Measurements from ENCODE around the gene SDR9C7. TPM values are rescaled to one million over a fixed set of nuclear protein-coding genes. Genes with fewer than 3 reads are reported as not detected.
"Not testable (repeated sequence)": the region's sequence is repeated elsewhere in the genome, so short reads cannot be mapped to it uniquely, and the experiment has no call there.

SDR9C7 gene
- total RNA-seq, 2 experiments from 2014 or later, result not detected

GRCh38 chr12:56962247-56962646 is 28.0 kb upstream of the SDR9C7 start:
- ATAC-seq; H3K9me3 Mint-ChIP-seq (ENCODE audit: low read depth); H3K4me1 Mint-ChIP-seq; DNase-seq; H3K4me3 Mint-ChIP-seq; H3K27ac Mint-ChIP-seq; H3K36me3 Mint-ChIP-seq; CTCF ChIA-PET: not testable (repeated sequence)
- peaks cover 18% of the 10 kb centered on the region for H3K27me3 Mint-ChIP-seq

GRCh38 chr12:56958422-56958821 is 24.2 kb upstream of the SDR9C7 start:
- no peak overlapping the region for H3K4me3 Mint-ChIP-seq
- DNase-seq, result no peak
- peaks cover 18% of the 10 kb centered on the region for H3K27me3 Mint-ChIP-seq
- H3K4me1 Mint-ChIP-seq, result no peaks in the 10 kb centered on the region
- no peaks in the 10 kb centered on the region for H3K9me3 Mint-ChIP-seq (ENCODE audit: low read depth)
- CTCF ChIA-PET, result interaction anchor here (1.2 kb wide), 1 partner anchor 28 kb away, joined by 3 read pairs; no protein-coding TSS in a partner anchor
- H3K27ac Mint-ChIP-seq, result no peak overlapping the region
- no peak for ATAC-seq
- H3K36me3 Mint-ChIP-seq, result peaks cover 2% of the 10 kb centered on the region

DNA sequence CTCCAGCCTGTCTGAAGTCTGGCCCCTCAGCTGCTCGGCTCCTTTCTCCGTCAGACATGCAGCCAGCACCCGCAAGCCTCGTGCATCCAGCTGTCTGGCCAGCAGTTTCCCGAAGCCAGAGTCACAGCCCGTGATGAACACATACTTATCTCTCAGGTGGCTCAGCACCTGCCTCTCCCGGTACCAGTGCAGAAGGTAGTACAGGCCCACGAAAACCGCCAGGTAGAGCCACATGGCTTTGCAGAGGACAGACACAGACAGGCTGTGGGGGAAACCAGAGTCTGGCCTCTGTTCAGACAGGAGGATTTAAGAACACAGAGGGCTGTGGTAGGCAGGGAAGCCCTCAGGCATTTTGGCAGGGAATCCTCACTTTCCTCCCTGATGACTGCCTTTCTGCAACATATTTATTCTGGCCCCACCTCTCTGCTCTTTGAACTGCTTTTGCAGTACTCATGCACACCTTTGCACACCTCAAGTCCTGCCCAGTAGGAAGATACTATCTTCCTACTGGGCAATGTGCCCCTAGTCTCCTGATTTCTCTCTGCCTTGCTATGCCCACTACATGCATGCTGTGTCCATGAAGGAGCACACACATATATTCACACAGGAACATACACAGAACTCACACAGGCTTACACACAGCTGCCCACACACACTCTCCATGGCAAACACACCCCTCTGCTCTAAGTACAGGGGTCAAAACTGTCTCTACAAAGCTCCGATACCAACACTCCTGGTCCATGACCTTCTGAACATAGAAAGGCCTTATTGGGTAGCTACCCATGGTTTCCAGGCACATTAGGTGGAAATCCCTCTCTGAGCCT is 23.2 kb upstream of the SDR9C7 start, which contains the start of gene RDH16:
TSS of gene RDH16 (minus strand) at position 380 of the 824 bp plus-strand sequence. CDS start at position 234, 146 bp downstream.
- Mint-ChIP-seq H3K9me3 (ENCODE audit: low read depth) (no peaks in the 10 kb centered on the region), H3K27me3 (peaks cover 18% of the 10 kb centered on the region), H3K4me3 (no peak within 1 kb of the TSS), H3K27ac (no peak within 1 kb of the TSS), H3K4me1 (no peaks in the 10 kb centered on the region), H3K36me3 (peaks cover 2% of the 10 kb centered on the region)
- CTCF ChIA-PET, result no interaction called here
- DNase-seq (no peak), ATAC-seq (no peak)

DNA sequence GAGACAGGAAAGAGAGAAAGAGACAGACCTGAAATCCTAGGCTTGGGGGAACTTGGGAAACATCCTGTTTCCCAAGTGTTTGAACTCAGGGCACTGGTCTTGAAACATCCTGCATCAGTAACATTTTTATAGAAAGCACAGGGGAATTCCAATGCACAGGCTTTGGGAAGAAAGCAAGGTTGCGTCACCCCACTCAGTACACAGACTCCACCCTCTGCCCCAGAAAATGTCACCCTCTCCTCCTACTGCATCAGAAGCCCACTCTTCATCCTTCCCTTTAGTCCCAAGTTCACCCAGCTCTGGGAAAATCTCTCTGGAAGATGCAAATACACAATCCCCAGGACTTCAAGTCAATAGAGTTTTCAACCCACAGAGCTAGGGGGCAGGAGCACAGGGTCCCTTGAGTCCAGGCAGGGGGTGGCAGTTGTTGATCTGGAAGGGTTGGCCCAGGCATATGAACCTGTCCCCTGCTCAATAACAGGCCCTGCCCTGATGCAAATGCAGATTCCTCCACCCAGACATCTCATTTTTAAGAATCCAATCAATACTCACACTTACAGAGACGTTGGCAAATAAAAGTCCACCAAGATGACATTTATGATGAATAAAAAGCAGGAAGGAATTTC is 21.5 kb upstream of the SDR9C7 start:
- H3K27me3 Mint-ChIP-seq, result peaks cover 9% of the 10 kb centered on the region
- ATAC-seq (no peak), DNase-seq (no peak)
- no peak overlapping the region for H3K4me3 Mint-ChIP-seq
- CTCF ChIA-PET, result no interaction called here
- no peaks in the 10 kb centered on the region for H3K4me1 Mint-ChIP-seq
- no peaks in the 10 kb centered on the region for H3K9me3 Mint-ChIP-seq (ENCODE audit: low read depth)
- H3K27ac Mint-ChIP-seq, result no peak overlapping the region
- H3K36me3 Mint-ChIP-seq, result peaks cover 2% of the 10 kb centered on the region

- peaks cover 5% of the 10 kb centered on the region for H3K27me3 Mint-ChIP-seq
- H3K4me3 Mint-ChIP-seq, result no peak overlapping the region
- no peak for ATAC-seq
- H3K4me1 Mint-ChIP-seq, result no peaks in the 10 kb centered on the region
- peaks cover 2% of the 10 kb centered on the region for H3K36me3 Mint-ChIP-seq
- H3K27ac Mint-ChIP-seq, result no peak overlapping the region
- DNase-seq, result no peak
- CTCF ChIA-PET, result no interaction called here
- no peaks in the 10 kb centered on the region for H3K9me3 Mint-ChIP-seq (ENCODE audit: low read depth)
These were observed 20.7 kb upstream of the SDR9C7 start for GRCh38 chr12:56954958-56955355.

DNA sequence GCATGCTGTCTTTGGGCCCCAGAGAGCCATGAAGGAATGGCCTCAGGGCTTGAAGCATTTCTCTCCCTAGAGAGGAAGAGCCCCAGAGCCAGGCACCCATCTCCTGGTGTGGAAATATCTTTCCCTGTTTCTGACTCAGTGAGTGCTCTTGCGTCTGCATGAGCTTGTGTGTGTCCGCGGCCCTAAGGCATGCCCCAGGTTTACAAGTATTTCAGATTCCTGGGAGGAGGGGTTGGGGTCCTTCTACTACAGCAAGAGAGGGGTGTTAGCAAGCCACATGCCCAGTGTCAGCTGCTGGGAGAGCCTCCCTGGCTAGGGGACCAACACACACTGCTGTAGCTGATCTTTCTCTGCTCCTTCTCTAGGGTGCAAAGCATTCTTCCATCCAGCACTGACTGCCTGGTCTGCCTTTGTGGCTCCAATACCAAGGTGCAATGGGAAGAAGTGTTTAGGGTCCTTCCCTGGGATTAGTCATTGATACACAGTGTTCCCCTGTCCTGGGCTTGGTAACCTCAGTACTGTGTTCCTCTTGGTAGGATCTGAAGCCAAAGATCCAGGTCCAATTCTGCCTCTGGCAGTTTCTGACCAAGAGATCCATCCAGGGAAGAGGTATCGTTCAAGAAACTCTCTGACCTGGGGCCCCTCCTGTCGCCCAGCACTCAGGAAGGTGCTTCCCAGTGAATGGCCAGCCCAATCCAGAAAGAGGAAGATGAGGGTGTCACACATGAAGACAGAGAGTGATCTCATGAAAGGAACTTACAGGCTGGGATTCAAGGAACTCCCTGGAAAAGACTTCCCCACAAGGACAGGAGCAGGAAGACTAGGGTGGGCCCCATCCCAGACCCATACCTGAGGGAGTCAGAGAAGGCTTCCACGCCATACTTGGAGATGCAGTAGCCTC is 20.1 kb upstream of the SDR9C7 start:
- Mint-ChIP-seq H3K27ac (no peak overlapping the region), H3K36me3 (peaks cover under 1% of the 10 kb centered on the region), H3K4me3 (no peak overlapping the region), H3K27me3 (peaks cover 2% of the 10 kb centered on the region), H3K4me1 (no peaks in the 10 kb centered on the region), H3K9me3 (ENCODE audit: low read depth) (no peaks in the 10 kb centered on the region)
- ATAC-seq (no peak), DNase-seq (no peak)
- CTCF ChIA-PET, result interaction anchor here (0.8 kb wide), 1 partner anchor 47 kb away, joined by 3 read pairs; no protein-coding TSS in a partner anchor

GRCh38 chr12:56953314-56953713 is 19.1 kb upstream of the SDR9C7 start:
- CTCF ChIA-PET, result no interaction called here

GRCh38 chr12:56951582-56952339 is 17.6 kb upstream of the SDR9C7 start:
- Mint-ChIP-seq H3K4me1 (no peaks in the 10 kb centered on the region), H3K27ac (no peak overlapping the region), H3K27me3 (peaks cover 4% of the 10 kb centered on the region), H3K9me3 (ENCODE audit: low read depth) (no peaks in the 10 kb centered on the region), H3K36me3 (no peaks in the 10 kb centered on the region), H3K4me3 (no peak overlapping the region)
- no peak for ATAC-seq
- CTCF ChIA-PET, result no interaction called here
- DNase-seq, result no peak

More at GRCh38 chr12:56953314-56953713, 19.1 kb upstream of the SDR9C7 start:
- ATAC-seq (no peak), DNase-seq (no peak)
- Mint-ChIP-seq H3K27ac (no peak overlapping the region), H3K9me3 (ENCODE audit: low read depth) (no peaks in the 10 kb centered on the region), H3K36me3 (no peaks in the 10 kb centered on the region), H3K4me3 (no peak overlapping the region), H3K4me1 (no peaks in the 10 kb centered on the region), H3K27me3 (no peaks in the 10 kb centered on the region)

- H3K9me3 Mint-ChIP-seq (ENCODE audit: low read depth), result no peaks in the 10 kb centered on the region
- no peaks in the 10 kb centered on the region for H3K4me1 Mint-ChIP-seq
- H3K36me3 Mint-ChIP-seq, result no peaks in the 10 kb centered on the region
- peaks cover 26% of the 10 kb centered on the region for H3K27me3 Mint-ChIP-seq
- CTCF ChIA-PET, result no interaction called here
- ATAC-seq (no peak), DNase-seq (no peak)
- H3K4me3 Mint-ChIP-seq, result no peak overlapping the region
- no peak overlapping the region for H3K27ac Mint-ChIP-seq
These were observed 14.7 kb upstream of the SDR9C7 start for GRCh38 chr12:56948881-56949280.

GRCh38 chr12:56948457-56948777 is 14.2 kb upstream of the SDR9C7 start:
- peaks cover under 1% of the 10 kb centered on the region for H3K36me3 Mint-ChIP-seq
- H3K27ac Mint-ChIP-seq, result no peak overlapping the region
- DNase-seq, result no peak
- no peaks in the 10 kb centered on the region for H3K4me1 Mint-ChIP-seq
- CTCF ChIA-PET, result no interaction called here
- H3K27me3 Mint-ChIP-seq, result peaks cover 30% of the 10 kb centered on the region
- no peak overlapping the region for H3K4me3 Mint-ChIP-seq
- peaks cover 2% of the 10 kb centered on the region for H3K9me3 Mint-ChIP-seq (ENCODE audit: low read depth)
- no peak for ATAC-seq

DNA sequence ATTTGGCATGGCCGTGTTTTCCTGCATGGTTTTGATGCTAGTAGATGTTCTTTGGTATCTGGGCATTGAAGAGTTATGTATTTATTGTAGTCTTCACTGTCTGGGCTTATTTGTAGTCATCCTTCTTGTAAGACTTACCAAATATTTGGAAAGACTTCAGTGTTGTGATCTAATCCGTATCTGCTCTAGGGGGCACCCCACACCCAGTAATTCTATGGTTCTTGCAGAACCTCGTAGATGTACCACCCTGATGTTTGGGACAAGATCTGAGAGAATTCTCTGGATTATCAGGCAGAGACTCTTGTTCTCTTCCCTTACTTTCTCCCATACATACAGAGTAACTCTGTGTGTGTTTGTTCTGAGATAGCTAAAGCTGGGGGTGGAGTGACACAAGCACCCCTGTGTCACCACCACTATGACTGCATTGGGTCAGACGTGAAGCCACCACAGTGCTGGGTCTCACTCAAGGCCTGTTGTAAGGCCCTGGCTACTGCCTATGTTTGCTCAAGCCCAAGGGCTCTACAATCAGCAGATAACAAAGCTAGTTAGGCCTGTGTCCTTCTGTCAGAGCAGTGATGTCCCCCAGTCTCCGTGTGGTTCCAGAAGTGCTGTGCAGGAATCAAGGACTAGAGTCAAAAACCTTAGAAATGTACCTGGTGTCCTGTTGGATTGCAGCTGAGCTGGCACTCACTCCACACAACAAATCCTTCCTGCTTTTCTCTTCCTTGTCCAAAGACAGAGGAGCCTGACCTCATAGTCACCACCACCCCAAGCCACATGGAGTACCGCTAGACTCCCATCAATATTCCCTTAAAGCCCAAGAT is 13.6 kb upstream of the SDR9C7 start:
- CTCF ChIA-PET, result no interaction called here

DNA sequence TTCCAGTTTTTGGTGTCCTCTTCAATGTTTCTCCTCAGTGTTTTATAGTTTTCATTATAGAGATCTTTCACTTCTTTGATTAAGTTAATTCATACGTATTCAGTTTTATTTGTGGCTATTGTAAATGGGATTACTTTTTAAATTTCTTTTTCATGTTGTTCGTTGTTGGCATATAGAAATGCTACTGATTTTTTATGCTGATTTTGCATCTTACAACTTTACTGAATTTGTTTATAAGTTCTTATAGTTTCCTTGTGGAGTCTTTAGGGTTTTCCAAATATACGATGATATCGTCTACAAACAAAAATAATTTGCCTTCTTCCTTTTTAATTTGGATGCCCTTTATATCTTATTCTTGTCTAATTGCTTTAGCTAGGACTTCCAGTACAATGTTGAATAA is 9.7 kb upstream of the SDR9C7 start:
- CTCF ChIA-PET, result no interaction called here
- peaks cover 2% of the 10 kb centered on the region for H3K36me3 Mint-ChIP-seq
- H3K9me3 Mint-ChIP-seq (ENCODE audit: low read depth), result peaks cover 2% of the 10 kb centered on the region
- DNase-seq (no peak), ATAC-seq (no peak)
- H3K4me3 Mint-ChIP-seq, result no peak overlapping the region
- H3K27me3 Mint-ChIP-seq, result peaks cover 44% of the 10 kb centered on the region
- peaks cover 15% of the 10 kb centered on the region for H3K4me1 Mint-ChIP-seq
- H3K27ac Mint-ChIP-seq, result no peak overlapping the region

More for the DNA sequence above, 13.6 kb upstream of the SDR9C7 start:
- no peaks in the 10 kb centered on the region for H3K4me1 Mint-ChIP-seq
- H3K27me3 Mint-ChIP-seq, result peaks cover 36% of the 10 kb centered on the region
- H3K4me3 Mint-ChIP-seq, result no peak overlapping the region
- peaks cover 2% of the 10 kb centered on the region for H3K36me3 Mint-ChIP-seq
- peaks cover 2% of the 10 kb centered on the region for H3K9me3 Mint-ChIP-seq (ENCODE audit: low read depth)
- DNase-seq (no peak), ATAC-seq (no peak)
- no peak overlapping the region for H3K27ac Mint-ChIP-seq

Measured in activated CD8-positive, alpha-beta memory T cell treated with anti-CD3 and anti-CD28 coated beads, Interleukin-2, amount 10 ng/mL, durations not matched to agents 7 days and 5 days (primary cell).